ENCODE data around the gene ENTHD1. TPM values are rescaled to one million over a fixed set of nuclear protein-coding genes. Genes with fewer than 3 reads are reported as not detected.

Gene ENTHD1
- total and polyA plus RNA-seq, 2 of the 4 experiments (the other 2 are of a cell fraction), result not detected

DNA sequence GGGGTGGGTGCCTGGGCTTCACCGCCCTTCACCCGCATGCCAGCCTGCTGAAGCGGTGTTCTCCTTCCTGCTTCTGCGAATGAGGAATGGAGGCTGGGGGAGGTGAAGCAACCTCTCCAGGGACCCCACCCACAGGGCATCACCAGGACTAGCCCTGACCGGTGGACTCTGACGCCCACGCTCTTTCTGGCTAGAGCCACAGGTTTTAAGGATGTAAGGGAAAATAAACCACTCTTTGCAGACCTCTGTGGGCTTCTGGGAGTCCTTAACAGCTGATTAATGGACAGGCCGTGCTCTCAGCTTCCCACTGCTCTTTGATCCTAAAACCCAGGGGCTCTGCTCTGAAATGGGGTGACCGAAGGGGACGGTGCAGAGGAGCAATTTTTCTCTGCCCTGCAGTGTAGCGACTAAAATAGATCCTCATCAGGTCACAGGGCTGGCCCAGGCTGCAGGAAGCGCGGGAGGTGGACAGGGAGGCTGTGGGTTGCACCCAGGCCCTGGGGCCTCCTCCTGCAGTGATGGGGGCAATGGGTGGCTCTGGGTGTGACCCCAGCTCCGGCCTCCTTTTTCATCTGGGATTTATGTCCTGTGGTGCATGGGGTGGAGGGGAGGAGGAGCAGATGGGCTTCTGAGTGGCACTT, 195.7 kb downstream of the ENTHD1 start:
- Histone ChIP-seq H3K56ac (ENCODE audit: extremely low read depth, insufficient read depth, low read length) (no peak overlapping the region), H2AK9ac (replicated peaks; ENCODE audit: low read depth, low read length, poor library complexity) (no peak overlapping the region), H3K4me3 (ENCODE audit: insufficient read depth, low read depth, low read length) (no peak overlapping the region), H3K27me3 (ENCODE audit: control insufficient read depth, insufficient read depth, low read length) (peaks cover 67% of the 10 kb centered on the region), H4K8ac (ENCODE audit: low read depth in 2 of 2, low read length in 2 of 2) (no peak overlapping the region), H2BK5ac (ENCODE audit: low read depth, low read length, poor library complexity, severe bottlenecking) (no peak overlapping the region), H4K5ac (ENCODE audit: low read depth, low read length) (no peak overlapping the region), H3K14ac (replicated peaks; ENCODE audit: low read depth, low read length) (no peak overlapping the region), H2AK5ac (ENCODE audit: low read depth, low read length) (no peak overlapping the region), H3K9ac (ENCODE audit: low read depth, low read length) (no peak overlapping the region), H3K79me1 (ENCODE audit: low read depth in 1 of 2, low read length in 2 of 2) (no peaks in the 10 kb centered on the region), H4K20me1 (ENCODE audit: insufficient read depth, low read length) (no peaks in the 10 kb centered on the region), H3K18ac (ENCODE audit: low read depth, low read length) (no peak overlapping the region), H2BK15ac (ENCODE audit: low read depth, low read length) (no peak overlapping the region), H3K4me2 (ENCODE audit: low read depth, low read length) (no peak overlapping the region), H3K4ac (ENCODE audit: low read depth, low read length) (no peak overlapping the region), H3K36me3 (ENCODE audit: control insufficient read depth, insufficient read depth, low read length) (no peaks in the 10 kb centered on the region), H3K4me1 (ENCODE audit: control insufficient read depth, insufficient read depth, low read length) (no peaks in the 10 kb centered on the region), H2BK20ac (ENCODE audit: low read depth, low read length) (no peak overlapping the region), H3K9me1 (ENCODE audit: insufficient read depth, low read length) (no peaks in the 10 kb centered on the region), H3K9me3 (ENCODE audit: control insufficient read depth, insufficient read depth, low read length) (no peaks in the 10 kb centered on the region), H3K27ac (ENCODE audit: insufficient read depth, low read length) (no peak overlapping the region), H4K91ac (ENCODE audit: insufficient read depth, low read depth, low read length) (no peak overlapping the region), H2AFZ (replicated peaks; ENCODE audit: low read length, poor library complexity) (no peak overlapping the region), H3K23ac (ENCODE audit: low read depth, low read length) (no peak overlapping the region), H2BK120ac (ENCODE audit: low read depth, low read length) (no peak overlapping the region)
- no peak for DNase-seq
- no peak for TF ChIP-seq CTCF (conservative IDR thresholded peaks at IDR 0.05; ENCODE audit: low read depth, low read length)
- BruUV-seq (replicated peaks), result no TSS peak
- ATAC-seq (ENCODE audit: low read depth), result no peak
- dilution Hi-C loops (cut with HindIII; ENCODE audit: low sequenced_read_pairs, unreplicated experiment), result no loop called here
- intact Hi-C loops (cut with micrococcal nuclease), result no loop called here
- in situ Hi-C loops (cut with MboI; ENCODE audit: low sequenced_read_pairs), result no loop called here
- POLR2A ChIA-PET (ENCODE audit: unreplicated experiment), result no interaction called here
- CTCF ChIA-PET, result no interaction called here
- 60% methylated on average over 3 of the region's 14 CpGs; no CpG with 5 or more reads in 1 of the 2 experiments for WGBS, 2 experiments (ENCODE audit: extremely low coverage in 2 of 2, insufficient read length in 1 of 2)
